ENCODE measurements around the gene SH2D5. TPM values are rescaled to one million over a fixed set of nuclear protein-coding genes. Genes with fewer than 3 reads are reported as not detected.

SH2D5 gene
- total RNA-seq, 6 donors from 2014 or later = 0.13 to 0.46 (median 0.40) TPM; not detected in 3

DNA sequence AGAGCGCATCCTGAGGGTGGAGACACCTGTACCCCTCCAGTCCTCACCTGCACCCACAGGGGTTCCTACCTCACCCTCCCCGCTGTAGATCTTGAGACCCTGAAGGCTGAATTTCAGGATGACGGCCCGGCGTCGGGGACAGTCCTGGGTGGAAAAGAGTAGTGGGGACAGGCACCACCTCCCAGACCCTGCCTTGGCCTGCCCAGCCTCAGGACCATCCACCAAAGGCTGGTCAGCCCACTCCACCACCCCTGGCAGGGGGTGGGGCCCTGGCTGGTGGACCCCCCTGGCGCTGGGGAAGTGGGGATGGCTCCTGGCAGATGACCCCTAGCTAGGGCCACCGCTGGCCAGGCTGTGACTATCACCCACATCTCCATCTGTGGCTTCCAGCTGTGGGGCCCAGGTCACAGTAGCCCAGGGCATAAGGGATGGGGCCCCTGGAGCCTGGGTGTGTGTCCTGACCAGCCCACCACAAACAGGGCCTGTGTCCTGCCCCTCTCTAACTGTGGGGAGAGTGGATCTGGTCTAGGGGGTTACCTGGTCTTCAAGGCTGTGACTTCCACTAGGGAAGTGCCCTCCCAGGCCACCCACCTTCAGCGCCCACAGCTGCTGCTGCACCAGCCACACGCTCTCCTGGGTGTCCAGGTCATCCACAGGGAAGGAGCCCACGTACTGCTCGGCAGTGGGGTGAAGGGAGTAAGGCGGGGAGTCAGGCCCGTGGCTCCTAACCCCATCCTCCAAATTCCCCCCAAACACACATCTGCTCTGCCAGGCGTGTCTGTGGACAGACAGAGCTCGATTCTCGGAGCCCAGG is 5.4 kb downstream of the SH2D5 start:
- Histone ChIP-seq H3K36me3 (no peaks in the 10 kb centered on the region), H3K27me3 (peaks cover 0 to 21% (median 13%) of the 10 kb centered on the region in 4 donors), H3K4me1 (peaks cover 9 to 23% (median 13%) of the 10 kb centered on the region in 4 donors), H3K27ac (no peak overlapping the region), H3K4me3 (no peak overlapping the region), H3K9me3 (no peaks in the 10 kb centered on the region)
- 90 to 96% methylated on average over 9 to 17 of the region's 17 CpGs for WGBS, 2 donors
- ATAC-seq (ENCODE audit: low FRiP score in 2 of 2) (no peak), DNase-seq (no peak)
- TF ChIP-seq POLR2AphosphoS5 (IDR thresholded peaks at IDR 0.05) = no peak
- TF ChIP-seq CTCF (IDR thresholded peaks at IDR 0.05) = no peak
- TF ChIP-seq POLR2A (IDR thresholded peaks at IDR 0.05) = no peak
- TF ChIP-seq EP300 (IDR thresholded peaks at IDR 0.05) = no peak

DNA sequence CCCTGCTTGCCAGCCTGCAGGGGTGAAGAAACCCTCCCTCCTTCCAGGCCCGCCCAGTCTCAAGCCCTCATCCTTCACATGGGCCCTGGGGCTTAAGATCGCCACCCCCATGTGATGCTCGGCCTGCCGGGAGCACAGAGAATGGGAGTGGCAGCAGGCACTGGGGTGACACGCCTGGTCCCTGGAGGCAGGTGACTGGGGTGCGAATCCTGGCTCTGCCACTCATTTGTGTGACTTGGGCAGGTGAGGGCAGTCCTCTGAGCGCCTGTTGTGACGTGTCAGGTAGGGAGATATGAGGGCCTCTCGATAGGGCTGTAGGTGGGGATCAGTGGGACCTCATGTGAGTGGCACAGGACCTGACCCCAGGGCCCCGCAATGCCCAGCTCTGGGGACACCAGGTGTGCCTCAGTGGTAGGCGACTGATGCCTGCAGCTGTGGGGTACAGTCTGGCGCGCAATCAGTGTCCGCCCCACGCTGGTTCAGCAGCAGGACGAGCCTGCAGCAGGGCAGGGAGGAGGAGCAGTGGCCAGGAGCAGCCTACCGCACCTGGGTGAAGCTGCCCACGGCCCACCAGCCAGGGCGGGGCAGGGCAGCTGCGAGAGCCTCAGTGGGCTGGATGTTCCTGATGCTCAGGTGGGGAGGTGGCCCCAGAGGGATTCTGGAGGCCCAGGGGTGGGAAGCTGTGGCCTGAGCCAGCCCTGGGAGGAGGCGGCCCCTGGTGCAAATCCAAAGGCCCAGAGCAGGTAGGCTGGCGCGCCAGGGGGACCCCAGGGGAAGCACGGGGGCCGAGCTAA is 6.2 kb downstream of the SH2D5 start:
- Histone ChIP-seq H3K27me3 (peaks cover 0 to 13% (median 6%) of the 10 kb centered on the region in 4 donors), H3K36me3 (no peaks in the 10 kb centered on the region), H3K4me1 (peaks cover 1 to 17% (median 5%) of the 10 kb centered on the region in 4 donors), H3K27ac (no peak overlapping the region), H3K4me3 (no peak overlapping the region), H3K9me3 (no peaks in the 10 kb centered on the region)
- DNase-seq (no peak), ATAC-seq (ENCODE audit: low FRiP score in 2 of 2) (no peak)
- TF ChIP-seq POLR2AphosphoS5 (IDR thresholded peaks at IDR 0.05) (no peak), CTCF (IDR thresholded peaks at IDR 0.05) (no peak), EP300 (IDR thresholded peaks at IDR 0.05) (no peak), POLR2A (IDR thresholded peaks at IDR 0.05) (no peak)
- 83 to 88% methylated on average over 11 to 15 of the region's 25 CpGs for WGBS, 2 donors

GRCh38 chr1:20725189-20726117 is 7.0 kb downstream of the SH2D5 start:
- no peaks in the 10 kb centered on the region for H3K9me3 ChIP-seq
- peaks cover 0 to 6% (median 2%) of the 10 kb centered on the region in 4 donors for H3K27me3 ChIP-seq
- 82% methylated on average over 16 to 27 of the region's 29 CpGs for WGBS, 2 donors
- H3K36me3 ChIP-seq = no peaks in the 10 kb centered on the region
- no peak overlapping the region for H3K27ac ChIP-seq
- H3K4me1 ChIP-seq = peaks cover 0 to 15% (median 3%) of the 10 kb centered on the region in 4 donors
- DNase-seq (no peak), ATAC-seq (ENCODE audit: low FRiP score in 2 of 2) (no peak)
- no peak for TF ChIP-seq CTCF (IDR thresholded peaks at IDR 0.05)
- no peak for TF ChIP-seq POLR2AphosphoS5 (IDR thresholded peaks at IDR 0.05)
- TF ChIP-seq EP300 (IDR thresholded peaks at IDR 0.05) = no peak
- no peak for TF ChIP-seq POLR2A (IDR thresholded peaks at IDR 0.05)
- no peak overlapping the region for H3K4me3 ChIP-seq

GRCh38 chr1:20724364-20725188 is 7.9 kb downstream of the SH2D5 start:
- Histone ChIP-seq H3K27ac (no peak overlapping the region), H3K27me3 (peaks cover 0 to under 1% (median 0%) of the 10 kb centered on the region in 4 donors), H3K36me3 (no peaks in the 10 kb centered on the region), H3K9me3 (no peaks in the 10 kb centered on the region), H3K4me3 (no peak overlapping the region), H3K4me1 (peaks cover 0 to 15% (median 3%) of the 10 kb centered on the region in 4 donors)
- DNase-seq (peak in 1 of 2 donors; percentile 18), ATAC-seq (ENCODE audit: low FRiP score in 2 of 2) (no peak)
- 89 to 92% methylated on average over 11 to 17 of the region's 17 CpGs for WGBS, 2 donors
- TF ChIP-seq POLR2A (IDR thresholded peaks at IDR 0.05) (no peak), POLR2AphosphoS5 (IDR thresholded peaks at IDR 0.05) (no peak)
